Tibial nerve (tissue), 4 donors: Measurements from ENCODE around the gene RNF187. TPM values are rescaled to one million over a fixed set of nuclear protein-coding genes. Genes with fewer than 3 reads are reported as not detected.
A peak's percentile ranks its signal among the peaks of the same experiment; 100 is the strongest.

Source experiments
- DNase-seq, 2 donors: peaks; one replicate each; pipeline ENCODE4 v3.0.0-alpha.2; 2019; ENCODE audit warnings: low spot score in 2 of 2
- H3K27ac ChIP-seq, 4 donors: fragments of 200-600 bp; sonication (generic) in 3 of 4; one replicate each; pipeline ENCODE4 v1.5.1; 2017 to 2019; ENCODE audit warnings: mild to moderate bottlenecking in 1 of 4
- H3K27me3 ChIP-seq, 2 donors: fragments of 200-600 bp; sonication (generic) in 1 of 2; one replicate each; pipeline versions ENCODE4 v1.5.1 to v1.6.0; 2017 to 2019
- H3K36me3 ChIP-seq, 3 donors: fragments of 200-600 bp; sonication (generic); one replicate each; pipeline ENCODE4 v1.5.1; 2018 to 2019
- H3K4me1 ChIP-seq, 4 donors: fragments of 200-600 bp; sonication (generic) in 3 of 4; one replicate each; pipeline ENCODE4 v1.5.1; 2017 to 2019
- H3K4me3 ChIP-seq, 4 donors: fragments of 200-600 bp; sonication (generic) in 3 of 4; one replicate each; pipeline ENCODE4 v1.5.1; 2017 to 2019; ENCODE audit warnings: mild to moderate bottlenecking in 1 of 4, moderate library complexity in 1 of 4
- H3K9me3 ChIP-seq, 4 donors: fragments of 200-600 bp; sonication (generic) in 3 of 4; one replicate each; pipeline ENCODE4 v1.5.1; 2017 to 2019
- CTCF ChIP-seq, 5 experiments: fragments of 200-600 bp in 3 of 5; fragments of 450-650 bp in 2 of 5; sonication (generic) in 3 of 5; IDR thresholded peaks; one replicate each; pipeline ENCODE4 v1.5.1; 2016 to 2019; ENCODE audit warnings: antibody characterized with exemption in 5 of 5, mild to moderate bottlenecking in 3 of 5, moderate library complexity in 2 of 5
- EP300 ChIP-seq, 2 donors: sonication (generic); formaldehyde crosslinking; IDR thresholded peaks; one replicate each; pipeline ENCODE4 v1.6.1; 2017; ENCODE audit warnings: antibody characterized with exemption in 2 of 2, mild to moderate bottlenecking in 1 of 2
- POLR2A ChIP-seq, 2 donors: fragments of 450-650 bp; IDR thresholded peaks; one replicate each; pipeline ENCODE4 v1.6.1; 2017; ENCODE audit warnings: antibody characterized with exemption in 2 of 2, mild to moderate bottlenecking in 2 of 2, moderate library complexity in 2 of 2
- WGBS, 2 donors: methylation state at CpG; one replicate each; pipeline ENCODE4 v1.1.5; 2018; 5-methylcytosine and 5-hydroxymethylcytosine counted together
- total RNA-seq, 4 donors: library from RNA; depleted of rRNA; stranded (reverse); fragments of >200 nt; gene quantifications; one replicate each; pipeline ENCODE4 v1.1.0, GENCODE V29; 2016

RNF187 gene
- total RNA-seq, 4 donors from 2014 or later = 38.1 to 89.0 (median 56.9) TPM

GRCh38 chr1:228488125-228488817 is 1.1 kb downstream of the RNF187 start:
- H3K4me1 ChIP-seq = peaks cover 0 to 45% (median 19%) of the 10 kb centered on the region in 4 donors
- H3K9me3 ChIP-seq = no peaks in the 10 kb centered on the region
- no peak for TF ChIP-seq CTCF (IDR thresholded peaks at IDR 0.05)
- no peak for TF ChIP-seq POLR2A (IDR thresholded peaks at IDR 0.05)
- TF ChIP-seq EP300 (IDR thresholded peaks at IDR 0.05) = no peak
- H3K27ac ChIP-seq = peak overlapping the region; percentile 70 to 99 (median 98)
- DNase-seq = no peak
- 12 to 30% methylated on average over 13 to 17 of the region's 18 CpGs for WGBS, 2 donors
- no peaks in the 10 kb centered on the region for H3K27me3 ChIP-seq
- H3K4me3 ChIP-seq = peak overlapping the region; percentile 67 to 92 (median 88)
- H3K36me3 ChIP-seq = peaks cover 4 to 39% (median 14%) of the 10 kb centered on the region in 3 donors

- WGBS, 2 donors = 79% methylated on average over 9 of the region's 9 CpGs
- peak overlapping the region in 2 of 4 donors; percentile 98 to 99 for H3K27ac ChIP-seq
- no peak for DNase-seq
Observed at GRCh38 chr1:228488818-228489674, 1.9 kb downstream of the RNF187 start.

GRCh38 chr1:228490120-228491078 is 3.2 kb downstream of the RNF187 start:
- H3K4me3 ChIP-seq = no peak overlapping the region
- DNase-seq = no peak
- 83 to 87% methylated on average over 6 of the region's 6 CpGs for WGBS, 2 donors

More at GRCh38 chr1:228488818-228489674, 1.9 kb downstream of the RNF187 start:
- Histone ChIP-seq H3K36me3 (peaks cover 4 to 47% (median 19%) of the 10 kb centered on the region in 3 donors), H3K4me3 (peak overlapping the region in 2 of 4 donors; percentile 87 to 89), H3K9me3 (no peaks in the 10 kb centered on the region), H3K4me1 (peaks cover 0 to 45% (median 19%) of the 10 kb centered on the region in 4 donors), H3K27me3 (no peaks in the 10 kb centered on the region)
- TF ChIP-seq CTCF (IDR thresholded peaks at IDR 0.05) (no peak), POLR2A (IDR thresholded peaks at IDR 0.05) (no peak), EP300 (IDR thresholded peaks at IDR 0.05) (no peak)

More at GRCh38 chr1:228490120-228491078, 3.2 kb downstream of the RNF187 start:
- Histone ChIP-seq H3K27ac (no peak overlapping the region), H3K27me3 (no peaks in the 10 kb centered on the region), H3K36me3 (peaks cover 4 to 60% (median 19%) of the 10 kb centered on the region in 3 donors), H3K4me1 (peaks cover 0 to 41% (median 19%) of the 10 kb centered on the region in 4 donors), H3K9me3 (no peaks in the 10 kb centered on the region)
- TF ChIP-seq EP300 (IDR thresholded peaks at IDR 0.05) = no peak
- no peak for TF ChIP-seq POLR2A (IDR thresholded peaks at IDR 0.05)
- TF ChIP-seq CTCF (IDR thresholded peaks at IDR 0.05) = no peak
